Skin of body (tissue), 2 donors: ENCODE data around the gene GTPBP6. TPM values are rescaled to one million over a fixed set of nuclear protein-coding genes. Genes with fewer than 3 reads are reported as not detected.
"Not testable (repeated sequence)": the region's sequence is repeated elsewhere in the genome, so short reads cannot be mapped to it uniquely, and the experiment has no call there.

ENCODE experiments used
- DNase-seq: peaks from one replicate; lab custom pipeline; 2025; lab: John Stamatoyannopoulos, UW
- total RNA-seq: library from RNA; depleted of rRNA; stranded (reverse); fragments of >200 nt; gene quantifications from one replicate; pipeline ENCODE4 v1.2.3, GENCODE V29; 2014

Gene GTPBP6
- total RNA-seq, 1 donor from 2014 or later = 13.5 TPM

- no peak for DNase-seq
Measured at GRCh38 chrX:318068-318738, 393 bp downstream of the GTPBP6 start.

GRCh38 chrX:317424-318067, 1.1 kb downstream of the GTPBP6 start:
- DNase-seq = no peak

GRCh38 chrX:316351-317325, 2.0 kb downstream of the GTPBP6 start:
- DNase-seq = no peak

- no peak for DNase-seq
Measured at GRCh38 chrX:314781-315595, 3.6 kb downstream of the GTPBP6 start.

DNA sequence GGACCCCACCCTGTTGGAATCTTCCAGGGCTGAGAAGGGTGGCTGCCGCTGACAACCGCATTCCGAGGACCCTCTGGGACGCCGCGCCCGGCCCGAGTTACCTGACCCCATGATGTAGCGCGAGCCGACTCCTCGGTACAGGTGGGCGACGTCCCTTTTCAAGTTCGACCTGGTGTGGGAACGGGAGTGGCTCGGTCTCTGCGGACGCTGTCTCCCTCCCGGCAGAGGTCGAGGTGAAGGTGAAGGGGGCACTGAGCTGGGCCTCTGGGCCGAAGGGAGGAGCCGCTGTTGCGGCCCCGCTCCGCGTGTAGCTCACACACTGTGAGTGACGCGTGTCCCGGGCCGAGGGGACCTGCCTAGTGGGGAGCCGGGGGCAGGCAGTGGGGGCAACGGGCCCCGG, 4.5 kb downstream of the GTPBP6 start:
- DNase-seq = no peak

- no peak for DNase-seq
Measured at GRCh38 chrX:313546-313945, 5.0 kb downstream of the GTPBP6 start.

- no peak for DNase-seq
Measured at GRCh38 chrX:312621-313331, 5.8 kb downstream of the GTPBP6 start.

- DNase-seq = no peak
Measured at GRCh38 chrX:311156-312129, 7.2 kb downstream of the GTPBP6 start.

GRCh38 chrX:310621-311155, 7.9 kb downstream of the GTPBP6 start:
- DNase-seq = no peak

DNA sequence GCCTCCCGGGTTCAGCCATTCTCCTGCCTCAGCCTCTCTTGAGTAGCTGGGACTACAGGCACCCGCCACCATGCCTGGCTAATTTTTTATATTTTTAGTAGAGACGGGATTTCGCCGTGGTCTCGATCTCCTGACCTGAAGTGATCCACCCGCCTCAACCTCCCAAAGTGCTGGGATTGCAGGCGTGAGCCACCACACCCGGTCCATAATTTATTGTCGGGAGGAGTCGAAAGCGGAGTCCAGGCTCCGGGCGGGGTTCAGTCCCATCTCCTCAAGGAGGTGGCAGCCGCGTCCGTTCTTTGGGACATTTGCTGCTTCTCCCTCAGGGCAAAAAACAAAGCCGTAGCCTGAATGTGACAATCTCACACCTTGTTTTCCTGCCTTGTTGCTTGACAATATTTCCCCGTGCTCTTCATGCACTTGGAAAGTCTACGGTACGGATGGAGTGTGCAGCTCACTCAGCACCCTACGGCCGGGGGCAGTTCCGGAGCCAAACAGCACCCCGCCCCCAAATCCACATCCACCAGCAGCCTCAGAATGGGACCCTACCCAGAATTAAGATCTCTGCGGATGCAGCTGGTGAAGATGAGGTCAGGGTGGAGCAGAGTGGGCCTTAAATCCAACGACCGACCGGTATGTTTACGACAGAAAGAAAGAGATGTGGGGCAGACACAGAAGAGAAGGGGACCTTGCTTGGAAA, 9.6 kb downstream of the GTPBP6 start:
- no peak for DNase-seq

- DNase-seq = no peak
Measured at GRCh38 chrX:307261-308111, 11.1 kb downstream of the GTPBP6 start.

DNA sequence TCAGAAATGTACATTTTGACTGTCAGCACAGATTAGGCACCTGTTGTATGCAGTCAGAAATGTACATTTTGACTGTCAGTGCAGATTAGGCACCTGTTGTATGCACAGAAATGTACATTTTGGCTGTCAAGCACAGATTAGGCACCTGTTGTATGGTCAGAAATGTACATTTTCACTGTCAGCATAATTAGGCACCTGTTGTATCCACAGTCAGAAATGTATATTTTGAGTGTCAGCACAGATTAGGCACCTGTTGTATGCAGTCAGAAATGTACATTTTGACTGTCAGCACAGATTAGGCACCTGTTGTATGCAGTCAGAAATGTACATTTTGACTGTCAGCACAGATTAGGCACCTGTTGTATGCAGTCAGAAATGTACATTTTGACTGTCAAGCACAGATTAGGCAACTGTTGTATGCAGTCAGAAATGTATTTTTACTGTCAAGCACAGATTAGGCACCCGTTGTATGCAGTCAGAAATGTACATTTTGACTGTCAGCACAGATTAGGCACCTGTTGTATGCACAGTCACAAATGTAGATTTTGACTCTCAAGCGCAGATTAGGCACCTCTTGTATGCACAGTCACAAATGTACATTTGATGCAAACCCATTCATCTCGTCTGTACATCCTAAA, 11.9 kb downstream of the GTPBP6 start:
- DNase-seq = not testable (repeated sequence)

- not testable (repeated sequence) for DNase-seq
Measured at GRCh38 chrX:305781-306613, 12.6 kb downstream of the GTPBP6 start.

GRCh38 chrX:302975-303374, 15.6 kb downstream of the GTPBP6 start:
- DNase-seq = no peak

GRCh38 chrX:300334-300733, 18.3 kb downstream of the GTPBP6 start:
- no peak for DNase-seq

GRCh38 chrX:298993-299392, 19.6 kb downstream of the GTPBP6 start:
- DNase-seq = no peak
